ENCODE data around the gene DNM3. TPM values are rescaled to one million over a fixed set of nuclear protein-coding genes. Genes with fewer than 3 reads are reported as not detected.

Gene DNM3
- total and polyA plus RNA-seq, 2 experiments from 2014 or later: 0.11 to 1.4 TPM

- peaks cover 15% of the 10 kb centered on the region; the same call in 1 of the 2 replicates for H3F3A ChIP-seq (ENCODE audit: insufficient read depth)
- no peaks in the 10 kb centered on the region for H3K27me3 ChIP-seq (replicated peaks; ENCODE audit: insufficient read depth)
- no peaks in the 10 kb centered on the region for H3K79me2 ChIP-seq (ENCODE audit: insufficient read depth)
- in situ Hi-C loops (cut with MboI): no loop called here
- TF ChIP-seq EZH2 (IDR thresholded peaks at IDR 0.05; ENCODE audit: insufficient read depth, poor library complexity, severe bottlenecking) (no peak), EZH2phosphoT487 (IDR thresholded peaks at IDR 0.05; ENCODE audit: insufficient read depth, low read depth) (no peak)
- peaks cover 22% of the 10 kb centered on the region for H3K4me1 ChIP-seq (ENCODE audit: insufficient read depth)
- no peak for DNase-seq
- H3K27ac ChIP-seq: no peak overlapping the region
- H4K20me1 ChIP-seq (ENCODE audit: insufficient read depth): no peaks in the 10 kb centered on the region
- no peaks in the 10 kb centered on the region for H3K36me3 ChIP-seq (ENCODE audit: low read depth)
- no peak overlapping the region for H3K4me3 ChIP-seq
- no peak overlapping the region for H2AFZ ChIP-seq
- H3K9ac ChIP-seq: no peak overlapping the region
- WGBS, 2 experiments (ENCODE audit: low coverage in 1 of 2, low lambda C conversion rate in 2 of 2, missing lambda C conversion rate in 2 of 2): 82 to 84% methylated on average over 4 of the region's 4 CpGs
- no peak overlapping the region for H3K4me2 ChIP-seq (ENCODE audit: unreplicated experiment)
- H3K9me3 ChIP-seq (ENCODE audit: low read depth): no peaks in the 10 kb centered on the region
- no peaks in the 10 kb centered on the region for H3K9me2 ChIP-seq (ENCODE audit: insufficient read depth)
These were observed 266.1 kb downstream of the DNM3 start for GRCh38 chr1:172107316-172107975.

- H3K27ac ChIP-seq: no peak overlapping the region
- H3K4me1 ChIP-seq (ENCODE audit: insufficient read depth): peaks cover 22% of the 10 kb centered on the region
- H3K27me3 ChIP-seq (replicated peaks; ENCODE audit: insufficient read depth): no peaks in the 10 kb centered on the region
- peaks cover 15% of the 10 kb centered on the region; the same call in 1 of the 2 replicates for H3F3A ChIP-seq (ENCODE audit: insufficient read depth)
- H4K20me1 ChIP-seq (ENCODE audit: insufficient read depth): no peaks in the 10 kb centered on the region
- TF ChIP-seq EZH2phosphoT487 (IDR thresholded peaks at IDR 0.05; ENCODE audit: insufficient read depth, low read depth) (no peak), EZH2 (IDR thresholded peaks at IDR 0.05; ENCODE audit: insufficient read depth, poor library complexity, severe bottlenecking) (no peak)
- no peaks in the 10 kb centered on the region for H3K9me2 ChIP-seq (ENCODE audit: insufficient read depth)
- peak overlapping the region; percentile 13 for H3K4me2 ChIP-seq (ENCODE audit: unreplicated experiment)
- H3K79me2 ChIP-seq (ENCODE audit: insufficient read depth): no peaks in the 10 kb centered on the region
- no peaks in the 10 kb centered on the region for H3K36me3 ChIP-seq (ENCODE audit: low read depth)
- no peak overlapping the region for H3K9ac ChIP-seq
- H3K9me3 ChIP-seq (ENCODE audit: low read depth): no peaks in the 10 kb centered on the region
- H3K4me3 ChIP-seq: no peak overlapping the region
- in situ Hi-C loops (cut with MboI): no loop called here
- peak; percentile 33 for DNase-seq
- no peak overlapping the region for H2AFZ ChIP-seq
These were observed 267.0 kb downstream of the DNM3 start for GRCh38 chr1:172108161-172108893.

- peak; percentile 44 for DNase-seq
- no peaks in the 10 kb centered on the region for H3K27me3 ChIP-seq (replicated peaks; ENCODE audit: insufficient read depth)
- H3K4me1 ChIP-seq (ENCODE audit: insufficient read depth): peaks cover 22% of the 10 kb centered on the region
- no peaks in the 10 kb centered on the region for H3K9me3 ChIP-seq (ENCODE audit: low read depth)
- peaks cover 15% of the 10 kb centered on the region; the same call in 1 of the 2 replicates for H3F3A ChIP-seq (ENCODE audit: insufficient read depth)
- no peaks in the 10 kb centered on the region for H3K9me2 ChIP-seq (ENCODE audit: insufficient read depth)
- TF ChIP-seq EZH2 (IDR thresholded peaks at IDR 0.05; ENCODE audit: insufficient read depth, poor library complexity, severe bottlenecking) (no peak), EZH2phosphoT487 (IDR thresholded peaks at IDR 0.05; ENCODE audit: insufficient read depth, low read depth) (no peak)
- H2AFZ ChIP-seq: peak overlapping the region; percentile 60; the same call in 1 of the 2 replicates
- H3K79me2 ChIP-seq (ENCODE audit: insufficient read depth): no peaks in the 10 kb centered on the region
- in situ Hi-C loops (cut with MboI): no loop called here
- H3K4me3 ChIP-seq: peak overlapping the region; percentile 14; the same call in 1 of the 2 replicates
- H3K9ac ChIP-seq: no peak overlapping the region
- H3K4me2 ChIP-seq (ENCODE audit: unreplicated experiment): peak overlapping the region; percentile 49
- H3K27ac ChIP-seq: no peak overlapping the region
- no peaks in the 10 kb centered on the region for H4K20me1 ChIP-seq (ENCODE audit: insufficient read depth)
- H3K36me3 ChIP-seq (ENCODE audit: low read depth): no peaks in the 10 kb centered on the region
- WGBS, 2 experiments (ENCODE audit: low coverage in 1 of 2, low lambda C conversion rate in 2 of 2, missing lambda C conversion rate in 2 of 2): 2 to 7% methylated on average over 5 of the region's 5 CpGs
These were observed 268.1 kb downstream of the DNM3 start for GRCh38 chr1:172109359-172109758.

- 100% methylated on average over 1 of the region's 1 CpG for WGBS, 2 experiments (ENCODE audit: low coverage in 1 of 2, low lambda C conversion rate in 2 of 2, missing lambda C conversion rate in 2 of 2)
- Histone ChIP-seq H3K4me1 (ENCODE audit: insufficient read depth) (peaks cover 22% of the 10 kb centered on the region), H3F3A (ENCODE audit: insufficient read depth) (peaks cover 15% of the 10 kb centered on the region; the same call in 1 of the 2 replicates), H4K20me1 (ENCODE audit: insufficient read depth) (no peaks in the 10 kb centered on the region), H3K27me3 (replicated peaks; ENCODE audit: insufficient read depth) (no peaks in the 10 kb centered on the region), H3K79me2 (ENCODE audit: insufficient read depth) (no peaks in the 10 kb centered on the region), H3K36me3 (ENCODE audit: low read depth) (no peaks in the 10 kb centered on the region), H3K9me3 (ENCODE audit: low read depth) (no peaks in the 10 kb centered on the region), H3K4me2 (ENCODE audit: unreplicated experiment) (no peak overlapping the region), H3K4me3 (no peak overlapping the region), H3K27ac (no peak overlapping the region), H2AFZ (no peak overlapping the region), H3K9me2 (ENCODE audit: insufficient read depth) (no peaks in the 10 kb centered on the region), H3K9ac (no peak overlapping the region)
- TF ChIP-seq EZH2 (IDR thresholded peaks at IDR 0.05; ENCODE audit: insufficient read depth, poor library complexity, severe bottlenecking) (no peak), EZH2phosphoT487 (IDR thresholded peaks at IDR 0.05; ENCODE audit: insufficient read depth, low read depth) (no peak)
- in situ Hi-C loops (cut with MboI): no loop called here
- DNase-seq: peak; percentile 55
These were observed 271.3 kb downstream of the DNM3 start for GRCh38 chr1:172112576-172112975.

All from GM23248 (cell line).